Endometrial microvascular endothelial cells (primary cell): Measurements from ENCODE around the gene USP34. TPM values are rescaled to one million over a fixed set of nuclear protein-coding genes. Genes with fewer than 3 reads are reported as not detected.
"Not testable (repeated sequence)": the region's sequence is repeated elsewhere in the genome, so short reads cannot be mapped to it uniquely, and the experiment has no call there.

ENCODE experiments used
- in situ Hi-C: cut with HindIII; loops from 2 replicates; pipeline ENCODE4 v1.10.0; 2017; ENCODE audit warnings: low sequenced_read_pairs, low pct_unique_long_range_greater_than_20kb; ENCODE audit errors: inconsistent ontology term
- total RNA-seq: library from RNA; depleted of rRNA; stranded (reverse); fragments of >200 nt; gene quantifications from one replicate; pipeline ENCODE4 v1.2.3, GENCODE V29; 2015; ENCODE audit errors: inconsistent ontology term

The USP34 gene
- total RNA-seq, 1 donor from 2014 or later: 62.5 TPM

GRCh38 chr2:61179701-61180639 is 290.9 kb downstream of the USP34 start:
- in situ Hi-C loops: no loop called here

GRCh38 chr2:61178603-61179545 is 292.0 kb downstream of the USP34 start:
- in situ Hi-C loops: no loop called here

- in situ Hi-C loops: no loop called here
Observed at GRCh38 chr2:61177727-61178549, 292.9 kb downstream of the USP34 start.

GRCh38 chr2:61176755-61177726 is 293.8 kb downstream of the USP34 start:
- in situ Hi-C loops: no loop called here

- in situ Hi-C loops: no loop called here
Observed at GRCh38 chr2:61175036-61175435, 295.9 kb downstream of the USP34 start.

GRCh38 chr2:61173116-61173515 is 297.8 kb downstream of the USP34 start:
- in situ Hi-C loops: no loop called here

- in situ Hi-C loops: no loop called here
Observed at GRCh38 chr2:61172671-61173070, 298.2 kb downstream of the USP34 start.

GRCh38 chr2:61167579-61167978 is 303.3 kb downstream of the USP34 start:
- in situ Hi-C loops: no loop called here

GRCh38 chr2:61165946-61166345 is 304.9 kb downstream of the USP34 start:
- in situ Hi-C loops: no loop called here

- in situ Hi-C loops: not testable (repeated sequence)
Observed at GRCh38 chr2:61165082-61165481, 305.8 kb downstream of the USP34 start.

- in situ Hi-C loops: no loop called here
Observed at GRCh38 chr2:61162721-61163120, 308.2 kb downstream of the USP34 start.

GRCh38 chr2:61161888-61162287 is 309.0 kb downstream of the USP34 start, which contains the start of gene C2orf74:
Gene C2orf74 (plus strand): TSS chr2:61162188. CDS start chr2:61162515, 327 bp downstream.
- in situ Hi-C loops: no loop called here

GRCh38 chr2:61158356-61158955 is 312.4 kb downstream of the USP34 start:
- in situ Hi-C loops: no loop called here

- in situ Hi-C loops: no loop called here
Observed at GRCh38 chr2:61157371-61158003, 313.4 kb downstream of the USP34 start.

GRCh38 chr2:61151436-61151835 is 319.5 kb downstream of the USP34 start:
- in situ Hi-C loops: no loop called here

- in situ Hi-C loops: no loop called here
Observed at GRCh38 chr2:61149074-61149473, 321.8 kb downstream of the USP34 start.

- in situ Hi-C loops: not testable (repeated sequence)
Observed at GRCh38 chr2:61148091-61148490, 322.8 kb downstream of the USP34 start.
